Epithelial cell of esophagus (primary cell): Measurements from ENCODE around the gene CDH13.

Source experiments
- DNase-seq: peaks from one replicate; pipeline ENCODE4 v3.0.0; 2010; ENCODE audit warnings: low read depth
- H3K4me3 ChIP-seq: 2 replicates; pipeline ENCODE4 v1.5.1; 2011; ENCODE audit warnings: mild to moderate bottlenecking, low read length, control low read depth
- TF ChIP-seq, protein P1 (sequence below): IDR thresholded peaks from 2 replicates; pipeline ENCODE4 v1.5.1; 2011; ENCODE audit warnings: low read depth, mild to moderate bottlenecking, low read length, control low read depth, inconsistent platforms; ENCODE audit not compliant: insufficient read depth; ENCODE audit errors: missing control alignments

The CDH13 gene

DNA sequence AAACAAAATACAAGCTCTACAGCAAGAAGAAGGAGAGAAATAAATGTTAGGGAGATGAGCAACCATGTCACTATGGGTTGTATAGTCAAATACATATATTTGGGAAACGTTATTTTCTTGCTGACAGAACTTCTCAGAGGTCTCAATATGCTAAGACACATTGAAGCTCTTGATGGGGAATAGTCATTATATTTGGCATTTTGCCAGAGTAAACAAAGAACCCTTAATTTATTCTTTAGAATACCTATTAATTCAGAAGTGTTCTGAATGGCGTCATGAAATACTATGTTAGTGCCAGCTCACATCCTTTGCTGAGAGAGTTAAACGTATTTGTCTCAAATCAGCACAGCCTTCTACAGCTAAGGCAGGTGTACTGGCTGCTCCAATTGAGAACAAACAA, 458.9 kb downstream of the CDH13 start:
- DNase-seq = no peak
- TF ChIP-seq, protein P1, sequence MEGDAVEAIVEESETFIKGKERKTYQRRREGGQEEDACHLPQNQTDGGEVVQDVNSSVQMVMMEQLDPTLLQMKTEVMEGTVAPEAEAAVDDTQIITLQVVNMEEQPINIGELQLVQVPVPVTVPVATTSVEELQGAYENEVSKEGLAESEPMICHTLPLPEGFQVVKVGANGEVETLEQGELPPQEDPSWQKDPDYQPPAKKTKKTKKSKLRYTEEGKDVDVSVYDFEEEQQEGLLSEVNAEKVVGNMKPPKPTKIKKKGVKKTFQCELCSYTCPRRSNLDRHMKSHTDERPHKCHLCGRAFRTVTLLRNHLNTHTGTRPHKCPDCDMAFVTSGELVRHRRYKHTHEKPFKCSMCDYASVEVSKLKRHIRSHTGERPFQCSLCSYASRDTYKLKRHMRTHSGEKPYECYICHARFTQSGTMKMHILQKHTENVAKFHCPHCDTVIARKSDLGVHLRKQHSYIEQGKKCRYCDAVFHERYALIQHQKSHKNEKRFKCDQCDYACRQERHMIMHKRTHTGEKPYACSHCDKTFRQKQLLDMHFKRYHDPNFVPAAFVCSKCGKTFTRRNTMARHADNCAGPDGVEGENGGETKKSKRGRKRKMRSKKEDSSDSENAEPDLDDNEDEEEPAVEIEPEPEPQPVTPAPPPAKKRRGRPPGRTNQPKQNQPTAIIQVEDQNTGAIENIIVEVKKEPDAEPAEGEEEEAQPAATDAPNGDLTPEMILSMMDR = no peak
- H3K4me3 ChIP-seq = no peak overlapping the region

DNA sequence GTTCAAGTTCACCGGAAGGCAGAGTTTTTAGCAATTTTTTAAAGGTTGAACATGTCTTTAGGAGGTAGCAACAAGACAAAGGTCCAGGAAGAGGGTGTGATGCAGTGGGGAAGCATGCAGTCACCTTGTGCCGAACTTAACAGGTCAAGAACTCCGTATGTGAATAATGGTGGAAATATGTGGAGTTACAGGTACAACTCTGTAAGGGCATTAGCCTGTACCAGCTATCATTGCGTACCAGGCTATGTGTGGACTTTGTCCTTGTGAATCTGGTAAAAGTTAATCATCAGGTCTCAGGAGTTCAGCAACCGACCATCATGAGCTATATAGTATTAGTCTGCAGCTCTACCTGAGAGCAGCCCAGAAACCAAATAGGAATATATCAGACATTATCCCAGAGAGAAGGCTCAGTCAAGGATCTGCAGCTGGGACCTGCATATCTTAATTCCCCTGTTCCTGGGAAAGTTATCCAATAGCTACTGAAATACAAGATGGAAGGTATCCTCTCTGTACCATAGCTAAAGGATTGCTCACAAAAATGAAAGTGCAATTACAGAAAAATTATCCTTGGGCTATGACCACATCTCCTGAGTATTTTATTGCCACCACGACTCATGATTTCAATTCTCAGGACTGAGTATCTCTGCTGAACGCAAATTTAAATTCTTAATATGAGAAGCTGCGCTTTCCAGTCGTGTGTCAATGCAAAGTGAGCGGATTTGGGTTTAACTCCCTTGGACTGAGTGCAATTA, 469.3 kb downstream of the CDH13 start:
- TF ChIP-seq, protein P1 = no peak
- peak; percentile 84 for DNase-seq
- no peak overlapping the region for H3K4me3 ChIP-seq

DNA sequence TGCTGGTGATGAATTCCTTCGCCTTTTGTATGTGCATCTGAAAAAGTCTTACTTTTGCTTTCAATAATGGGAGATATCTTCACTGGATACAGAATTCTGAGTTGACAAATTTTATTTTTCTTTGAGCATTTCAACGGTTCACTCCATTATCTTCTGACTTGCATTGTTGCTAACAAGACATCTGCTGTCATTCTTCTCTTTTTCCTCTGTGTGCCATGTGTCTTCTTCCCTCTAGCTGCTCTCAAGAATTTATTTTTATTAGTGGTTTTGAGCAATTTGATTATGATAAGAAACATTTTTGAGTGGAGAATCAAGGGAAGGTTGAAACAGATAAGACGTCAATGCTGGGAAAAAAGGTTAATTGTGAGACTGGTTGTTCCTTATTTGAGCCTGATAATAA, 471.8 kb downstream of the CDH13 start:
- TF ChIP-seq, protein P1 = no peak
- DNase-seq = no peak
- H3K4me3 ChIP-seq = no peak overlapping the region

DNA sequence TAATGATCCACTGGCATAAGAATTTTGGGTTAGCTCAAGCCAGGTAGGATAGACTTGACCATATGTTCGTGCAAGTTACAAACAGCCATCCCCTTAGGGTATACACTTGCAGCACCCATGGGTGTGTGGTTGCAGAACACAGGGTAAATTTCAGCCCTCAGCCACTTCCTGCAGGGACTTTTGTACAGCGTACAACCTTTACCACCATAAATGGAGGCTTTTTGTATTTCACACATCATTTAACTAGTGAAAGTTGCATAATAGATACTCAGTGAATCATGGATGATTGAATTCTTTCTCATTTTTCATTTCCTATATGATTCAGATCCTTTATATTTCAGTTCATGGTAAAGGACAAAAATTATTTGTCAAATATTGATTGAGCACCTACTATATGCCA, 473.9 kb downstream of the CDH13 start:
- H3K4me3 ChIP-seq = no peak overlapping the region
- TF ChIP-seq, protein P1 = no peak
- DNase-seq = peak; percentile 91

DNA sequence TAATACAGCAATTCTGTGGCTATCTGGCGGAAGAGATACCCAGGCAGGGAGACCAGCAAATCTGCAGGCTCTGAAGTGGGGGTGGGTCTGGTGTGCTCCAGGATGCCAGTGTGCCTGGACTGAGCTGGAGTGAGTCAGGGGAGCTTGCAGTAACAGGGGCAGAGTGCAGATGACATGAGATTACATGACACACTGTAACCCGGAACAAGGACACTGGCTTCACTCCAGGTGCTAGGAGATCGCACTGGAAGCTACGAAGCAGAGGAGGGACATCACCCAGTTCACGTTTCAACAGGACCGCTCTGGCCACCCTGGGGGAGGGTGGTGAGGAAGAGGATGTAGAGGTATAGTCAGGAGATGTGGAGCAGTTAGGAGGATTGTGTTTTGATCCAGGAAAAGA, 475.6 kb downstream of the CDH13 start:
- peak; percentile 20 for DNase-seq
- no peak overlapping the region for H3K4me3 ChIP-seq
- TF ChIP-seq, protein P1 = no peak

DNA sequence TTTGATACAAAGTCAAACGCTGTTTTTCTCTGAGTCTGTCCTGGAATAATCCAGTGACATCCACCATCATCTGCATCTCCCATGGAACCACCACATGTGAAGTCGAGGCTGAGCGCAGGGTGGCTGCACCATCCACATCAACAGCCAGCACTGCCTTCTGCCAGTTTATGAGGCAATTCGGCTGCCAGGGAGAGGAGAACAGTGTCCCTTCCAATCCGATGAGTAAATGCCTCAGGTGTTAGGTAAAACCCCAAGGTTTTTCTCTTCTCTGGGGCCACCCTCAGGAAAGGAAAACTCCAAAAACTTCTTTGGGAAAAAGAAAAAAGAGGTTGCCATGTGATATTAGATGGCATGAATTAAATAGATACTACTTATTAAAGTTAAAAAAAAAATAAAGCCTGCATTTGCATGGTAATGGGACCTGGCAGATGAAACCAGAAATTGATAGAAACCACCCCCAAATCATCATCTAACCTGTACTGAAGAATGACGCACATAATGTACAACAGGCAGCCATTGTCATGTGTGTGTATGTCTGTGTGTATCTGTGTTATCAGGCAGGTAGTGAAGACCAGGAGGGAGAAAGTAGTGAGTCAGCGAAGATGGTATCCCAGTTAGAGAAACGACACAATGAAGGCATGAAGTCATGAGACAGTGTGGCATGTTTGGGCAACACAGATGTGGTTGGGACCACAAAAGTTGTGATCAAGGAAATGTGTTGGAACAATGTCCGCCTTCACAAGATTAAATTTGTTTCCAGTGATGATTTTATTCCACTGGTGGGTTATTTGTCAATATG, 478.7 kb downstream of the CDH13 start:
- TF ChIP-seq, protein P1 = no peak
- no peak overlapping the region for H3K4me3 ChIP-seq
- peak; percentile 93 for DNase-seq
